NCI-H345 treated with DMSO at 0.1 percent for 48 hours (cell line): ENCODE results near the gene PEAK3.
A peak's percentile ranks its signal among the peaks of the same experiment; 100 is the strongest.

Experiments used
- DNase-seq: peaks from one replicate; lab custom pipeline; 2025; ENCODE audit not compliant: unreplicated experiment; lab: John Stamatoyannopoulos, UW

Gene PEAK3, protein sequence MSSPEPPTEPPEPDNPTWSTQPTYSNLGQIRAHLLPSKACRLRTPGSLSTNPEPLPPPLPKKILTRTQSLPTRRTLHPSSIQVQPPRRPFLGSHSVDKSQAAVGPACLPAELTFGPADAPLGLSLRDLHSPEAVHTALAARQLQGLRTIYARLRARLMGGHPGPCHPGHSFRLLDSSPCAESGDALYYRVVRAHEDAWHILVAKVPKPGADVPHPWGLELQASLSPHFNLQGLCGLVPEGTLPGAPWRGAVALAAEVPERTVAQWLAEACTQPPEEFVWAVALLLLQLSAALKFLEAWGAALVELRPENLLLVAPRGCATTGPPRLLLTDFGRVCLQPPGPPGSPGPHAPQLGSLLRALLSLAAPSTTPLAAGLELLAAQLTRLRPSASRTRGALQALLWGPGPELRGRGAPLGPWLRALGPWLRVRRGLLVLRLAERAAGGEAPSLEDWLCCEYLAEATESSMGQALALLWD

DNA sequence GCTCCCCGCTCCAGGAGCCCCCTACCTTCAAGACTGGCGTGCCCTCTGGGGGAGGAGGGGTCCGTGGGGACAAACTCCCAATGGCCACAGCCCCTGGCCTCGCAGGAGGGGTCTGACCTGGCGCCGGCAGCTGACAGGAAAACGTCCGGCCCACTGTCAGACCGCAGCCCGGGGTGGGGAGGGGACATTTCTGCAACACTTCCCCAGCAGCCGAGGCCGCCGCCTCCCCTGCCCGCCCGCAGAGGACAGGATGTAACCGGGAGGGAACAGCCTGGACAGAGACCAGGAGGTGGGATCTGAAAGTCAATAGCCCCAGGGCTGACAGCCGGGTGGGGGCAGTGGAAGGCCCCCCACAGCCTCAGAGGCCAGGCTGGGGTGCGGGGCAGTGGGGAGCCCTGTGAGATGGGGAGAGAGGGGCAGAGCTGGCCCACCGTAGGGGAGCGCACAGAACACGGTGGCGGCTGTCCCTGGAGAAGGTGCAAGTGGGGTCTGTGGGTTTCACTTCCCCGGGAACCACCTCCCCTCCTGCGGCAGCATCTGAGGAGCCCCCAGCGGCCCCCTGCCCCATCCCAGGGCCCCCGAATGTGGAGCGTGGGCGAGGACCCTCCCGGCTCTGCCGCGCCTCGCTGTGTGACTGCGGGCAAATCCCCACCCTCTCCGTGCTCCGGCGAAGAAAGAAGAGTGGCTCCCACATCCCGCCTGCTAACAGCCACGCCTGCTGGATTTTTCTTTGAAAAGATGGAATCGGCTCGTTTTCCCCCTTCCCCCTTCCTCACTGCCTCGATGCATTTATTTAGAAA is at the start of gene PEAK3:
PEAK3 (minus strand) TSS at position 114 of the 800 bp plus-strand sequence. CDS start 1,244 bp downstream, outside the sequence.
- no peak for DNase-seq

- DNase-seq = no peak
Measured at GRCh38 chr19:2330632-2331284, 48.8 kb upstream of the PEAK3 start.

- DNase-seq = no peak
Measured at GRCh38 chr19:2330255-2330631, 48.3 kb upstream of the PEAK3 start.

DNA sequence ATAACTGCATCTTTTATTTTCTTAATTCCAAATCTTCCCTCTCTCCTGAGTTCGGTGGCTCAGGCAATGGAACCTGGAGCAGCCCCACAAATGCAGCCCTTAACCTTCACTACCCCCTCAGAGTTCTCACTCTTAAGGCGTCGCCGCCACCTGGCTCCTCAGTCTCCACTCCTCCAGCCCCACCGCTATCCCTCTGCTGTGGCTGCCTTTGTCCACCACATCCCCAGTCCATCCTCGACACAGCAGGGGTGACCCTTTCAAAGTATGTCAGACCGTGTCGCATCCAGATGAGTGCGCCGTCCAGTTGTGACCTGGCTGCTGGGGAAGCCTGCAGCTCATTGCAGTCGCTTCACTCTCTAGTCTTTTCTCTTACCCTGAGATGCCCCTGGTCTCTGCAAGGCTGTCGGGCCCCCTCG is 47.5 kb upstream of the PEAK3 start:
- DNase-seq = no peak

- DNase-seq = no peak
Measured at GRCh38 chr19:2329149-2329478, 47.1 kb upstream of the PEAK3 start.

DNA sequence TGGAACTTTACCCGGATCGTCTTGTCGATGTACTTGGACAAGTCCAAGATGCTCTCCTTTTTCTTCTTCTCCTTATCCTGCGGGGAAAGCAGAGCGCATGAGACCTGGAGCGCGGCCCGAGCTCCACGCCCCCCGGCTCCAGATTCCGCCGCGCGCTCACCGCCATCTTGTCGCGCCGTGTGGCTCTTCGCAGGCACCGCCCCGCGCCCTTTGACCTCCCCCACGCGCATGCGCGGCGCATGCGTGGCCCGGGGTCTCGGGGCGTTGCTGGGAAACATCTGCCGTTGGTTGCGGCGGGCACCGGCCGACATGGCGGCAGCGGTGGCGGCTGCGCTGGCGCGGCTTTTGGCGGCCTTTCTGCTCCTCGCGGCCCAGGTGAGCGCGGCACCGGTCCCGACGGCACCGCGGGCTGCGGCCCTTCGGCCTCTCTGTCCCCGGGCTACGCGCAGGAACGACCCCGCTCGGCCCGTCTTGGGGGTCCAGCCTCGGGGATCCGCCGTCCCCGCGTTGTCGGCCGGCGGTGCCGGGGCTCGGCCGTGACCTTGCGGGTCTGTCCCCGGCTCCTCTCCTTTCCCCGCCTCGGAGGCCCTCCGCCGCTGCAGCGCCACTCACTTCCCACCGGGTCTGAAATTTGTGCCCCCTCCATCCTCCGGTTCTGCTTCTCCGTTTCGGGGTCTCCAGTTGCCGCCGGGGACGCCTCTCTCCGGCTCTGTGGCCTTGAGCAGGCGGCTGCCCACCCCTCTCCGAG is 46.6 kb upstream of the PEAK3 start, which contains the start of the genes LSM7 and SPPL2B:
LSM7 (minus strand) TSS at position 186 of the 748 bp plus-strand sequence; CDS start at position 166, 20 bp downstream.
SPPL2B (plus strand) TSS at position 284 of the 748 bp plus-strand sequence; CDS start at position 310, 26 bp downstream.
- DNase-seq = peak; percentile 70

GRCh38 chr19:2327773-2328400 is 45.9 kb upstream of the PEAK3 start:
- peak; percentile 62 for DNase-seq

DNA sequence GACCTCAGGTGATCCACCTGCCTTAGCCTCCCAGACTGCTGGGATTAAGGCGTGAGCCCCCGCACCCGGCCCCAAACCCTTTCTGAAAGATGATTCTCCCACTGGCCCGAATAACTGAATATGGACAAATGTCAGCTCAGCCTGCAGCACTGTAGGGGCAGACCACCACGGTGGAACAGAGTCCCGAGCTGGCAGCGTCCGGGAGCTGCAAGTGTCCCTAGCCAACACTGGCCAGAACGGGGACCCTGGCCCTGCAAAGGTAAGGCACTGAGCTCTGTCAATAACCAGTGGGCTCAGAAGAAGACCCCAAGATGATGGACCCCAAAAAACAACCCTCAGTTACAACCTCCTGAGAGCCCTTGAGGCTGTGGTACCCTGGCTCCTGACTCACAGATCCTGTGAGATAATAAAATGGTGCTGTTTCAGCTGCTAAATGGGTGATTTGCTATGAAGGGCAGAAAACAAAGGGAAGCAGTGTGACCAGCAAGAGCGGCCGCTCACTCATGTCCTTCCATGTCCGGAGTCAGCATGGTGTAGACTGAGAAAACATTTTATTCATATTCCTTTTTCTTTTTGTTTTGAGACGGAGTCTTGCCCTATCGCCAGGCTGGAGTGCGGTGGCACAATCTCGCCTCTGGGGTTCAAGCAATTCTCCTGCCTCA is 44.9 kb upstream of the PEAK3 start:
- no peak for DNase-seq

DNA sequence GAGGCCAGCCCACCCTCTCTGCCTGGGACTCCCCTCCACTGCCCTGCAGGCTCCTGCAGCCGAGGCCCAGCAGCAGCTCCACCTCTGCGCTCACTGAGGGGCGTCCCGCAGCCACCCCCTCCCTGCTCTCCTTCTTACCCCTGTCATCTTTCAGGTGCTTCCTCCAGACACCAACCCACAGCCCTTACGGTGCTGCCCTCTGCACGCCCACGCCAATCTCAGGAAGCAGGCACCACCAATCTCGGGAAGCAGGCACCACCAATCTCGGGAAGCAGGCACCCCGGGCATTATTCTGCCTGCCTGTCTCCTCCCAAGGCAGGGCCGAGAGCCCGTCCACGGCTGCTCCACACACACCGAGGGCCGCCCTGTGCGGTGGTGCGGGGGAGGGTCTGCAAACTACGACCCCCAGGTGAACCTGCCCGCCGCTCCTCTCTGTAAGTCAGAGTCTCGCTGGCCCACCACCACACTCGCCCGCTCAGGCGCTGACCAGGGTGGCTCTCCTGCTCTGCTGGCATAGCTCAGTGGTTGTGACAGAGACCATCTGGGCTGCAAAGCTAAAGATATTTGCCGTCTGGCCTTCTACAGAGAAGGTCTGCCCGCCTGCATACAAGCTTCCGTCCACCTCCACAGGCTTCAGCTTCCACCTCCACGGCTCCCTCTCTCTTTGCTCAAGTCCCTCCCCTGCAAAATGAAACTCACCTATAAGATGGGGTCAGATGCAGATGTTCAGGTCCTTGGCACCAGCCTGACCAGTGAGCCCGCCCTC is 43.5 kb upstream of the PEAK3 start:
- DNase-seq = no peak

GRCh38 chr19:2324220-2324948 is 42.4 kb upstream of the PEAK3 start:
- no peak for DNase-seq

- DNase-seq = no peak
Measured at GRCh38 chr19:2323707-2324106, 41.7 kb upstream of the PEAK3 start.

GRCh38 chr19:2321565-2322283 is 39.7 kb upstream of the PEAK3 start:
- DNase-seq = no peak

- no peak for DNase-seq
Measured at GRCh38 chr19:2320939-2321338, 39.0 kb upstream of the PEAK3 start.

DNA sequence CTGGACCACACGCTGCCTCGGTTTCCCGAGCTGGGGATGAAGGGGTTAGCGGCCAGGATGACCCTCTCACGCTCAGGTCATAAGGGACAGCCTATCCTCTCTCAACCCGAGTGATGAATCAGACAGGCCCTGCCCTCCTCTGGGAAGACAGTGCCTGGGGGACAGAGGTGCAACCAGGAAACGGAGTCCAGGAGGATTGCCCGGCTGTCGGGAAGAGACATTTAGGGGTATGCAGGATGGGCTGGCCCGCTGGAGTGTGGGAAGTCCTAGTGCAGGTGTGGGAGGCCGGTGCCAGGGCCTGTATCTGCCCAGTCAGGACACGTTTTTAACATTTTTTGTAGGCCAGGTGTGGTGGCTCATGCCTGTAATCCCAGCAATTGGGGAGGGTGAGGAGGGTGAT is 38.1 kb upstream of the PEAK3 start:
- no peak for DNase-seq

DNA sequence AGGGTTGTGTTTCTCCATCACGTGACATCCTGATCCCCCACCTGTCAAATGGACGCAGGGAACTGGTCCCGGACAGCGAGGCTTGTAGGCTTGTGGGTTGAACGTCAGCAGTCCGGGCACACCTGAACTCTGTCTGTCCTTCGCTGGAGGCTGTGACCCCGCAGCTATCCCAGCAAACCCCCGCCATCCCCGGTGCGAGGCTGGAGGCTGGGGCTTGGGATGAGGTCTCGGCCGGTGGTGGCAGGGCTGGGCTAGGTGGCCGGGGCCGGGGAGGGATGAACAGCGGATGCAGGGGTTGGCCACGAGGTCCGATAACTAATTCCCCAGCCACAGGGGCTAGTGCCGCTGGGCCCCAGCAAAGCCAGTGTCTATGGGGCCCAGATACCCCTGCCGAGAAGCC is 37.6 kb upstream of the PEAK3 start:
- DNase-seq = no peak

GRCh38 chr19:2318923-2319322 is 36.9 kb upstream of the PEAK3 start:
- no peak for DNase-seq

DNA sequence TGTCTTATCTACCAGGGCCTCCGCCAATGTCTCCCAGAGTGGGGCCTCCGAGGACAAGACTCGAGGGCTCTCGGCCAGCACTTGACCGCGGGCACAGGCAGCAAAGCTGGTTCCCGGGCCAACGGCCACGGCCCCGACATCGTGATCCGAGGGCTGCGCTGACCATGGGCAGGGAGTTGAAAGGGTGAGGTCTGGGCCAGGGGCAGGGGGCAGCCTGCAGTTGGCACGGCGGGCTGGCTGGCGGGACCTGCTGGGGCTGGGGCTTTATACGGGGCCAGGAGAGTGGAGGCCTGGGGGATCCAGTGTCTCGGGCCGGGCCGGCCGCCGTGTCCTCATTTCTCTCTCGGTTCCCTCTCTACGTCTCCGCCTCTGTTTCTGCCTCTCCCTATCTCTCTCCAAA is 35.8 kb upstream of the PEAK3 start:
- no peak for DNase-seq

DNA sequence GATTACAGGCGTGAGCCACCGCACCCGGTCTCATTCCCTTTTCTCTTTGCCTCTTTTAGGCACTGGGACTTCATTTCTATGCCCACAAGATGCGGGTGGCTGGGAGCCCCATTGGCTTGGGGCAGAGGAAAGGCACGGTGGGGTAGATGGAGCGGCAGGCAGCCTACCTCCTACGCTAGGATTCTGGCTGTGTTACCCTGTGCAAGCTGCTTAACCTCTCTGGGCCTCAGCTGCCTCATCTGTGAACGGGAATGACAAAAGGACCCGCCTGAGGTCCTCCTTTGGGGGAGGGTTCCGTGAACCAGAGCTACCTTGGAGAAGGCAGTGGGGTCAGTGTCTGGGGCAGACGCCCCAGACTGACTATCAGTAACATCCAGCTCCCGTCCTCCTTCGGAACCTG is 35.3 kb upstream of the PEAK3 start:
- DNase-seq = no peak
